Hypothalamus (tissue), 51 donors: Measurements from ENCODE around the gene SERINC3.
"Not testable (repeated sequence)": the region's sequence is repeated elsewhere in the genome, so short reads cannot be mapped to it uniquely, and the experiment has no call there.

Source experiments
- DNase-seq, 51 donors: peaks; one replicate each; lab custom pipeline; 2025; lab: John Stamatoyannopoulos, UW

SERINC3 gene

GRCh38 chr20:44521484-44522481 lies at the start of gene SERINC3:
Gene SERINC3 (minus strand): TSS chr20:44522070. CDS start chr20:44521951, 119 bp downstream.
- DNase-seq = peak; percentile 16 to 96 (median 89)

GRCh38 chr20:44571362-44571988 lies 49.6 kb upstream of the SERINC3 start:
- no peak for DNase-seq

- no peak for DNase-seq
Observed at GRCh38 chr20:44570367-44570766, 48.5 kb upstream of the SERINC3 start.

- DNase-seq = no peak
Observed at GRCh38 chr20:44566811-44567210, 44.9 kb upstream of the SERINC3 start.

- no peak for DNase-seq
Observed at GRCh38 chr20:44566018-44566417, 44.1 kb upstream of the SERINC3 start.

GRCh38 chr20:44561876-44562275 lies 40.0 kb upstream of the SERINC3 start:
- no peak for DNase-seq

- not testable (repeated sequence) for DNase-seq
Observed at GRCh38 chr20:44560818-44561217, 38.9 kb upstream of the SERINC3 start.

- DNase-seq = no peak
Observed at GRCh38 chr20:44560229-44560628, 38.4 kb upstream of the SERINC3 start.

GRCh38 chr20:44559302-44559701 lies 37.4 kb upstream of the SERINC3 start:
- DNase-seq = no peak

GRCh38 chr20:44552950-44553908 lies 31.4 kb upstream of the SERINC3 start:
- DNase-seq = peak in 1 of 51 donors; percentile 45

- no peak for DNase-seq
Observed at GRCh38 chr20:44552568-44552949, 30.7 kb upstream of the SERINC3 start.

GRCh38 chr20:44552050-44552449 lies 30.2 kb upstream of the SERINC3 start:
- no peak for DNase-seq

GRCh38 chr20:44549123-44549522 lies 27.3 kb upstream of the SERINC3 start:
- no peak for DNase-seq

GRCh38 chr20:44547419-44547818 lies 25.5 kb upstream of the SERINC3 start:
- DNase-seq = no peak

GRCh38 chr20:44544263-44544662 lies 22.4 kb upstream of the SERINC3 start:
- DNase-seq = no peak

GRCh38 chr20:44543358-44543757 lies 21.5 kb upstream of the SERINC3 start:
- DNase-seq = no peak

GRCh38 chr20:44542890-44543289 lies 21.0 kb upstream of the SERINC3 start:
- DNase-seq = no peak

- DNase-seq = no peak
Observed at GRCh38 chr20:44541992-44542391, 20.1 kb upstream of the SERINC3 start.

GRCh38 chr20:44540834-44541233 lies 19.0 kb upstream of the SERINC3 start:
- no peak for DNase-seq

GRCh38 chr20:44537993-44538392 lies 16.1 kb upstream of the SERINC3 start:
- no peak for DNase-seq

GRCh38 chr20:44536175-44536574 lies 14.3 kb upstream of the SERINC3 start:
- no peak for DNase-seq
